Activated T-helper 9 cell treated with anti-CD3 and anti-CD28 coated beads, Interleukin-2, amount 50 U/mL, for 16 hours (primary cell): ENCODE measurements around the gene ADSL.

Experiments
- DNase-seq: peaks from one replicate; pipeline ENCODE4 v3.0.0-alpha.2; 2020; ENCODE audit warnings: low read depth

The ADSL gene

GRCh38 chr22:40418366-40419201 lies 72.3 kb downstream of the ADSL start:
- DNase-seq: no peak

- DNase-seq: no peak
Measured at GRCh38 chr22:40419718-40420117, 73.4 kb downstream of the ADSL start.

GRCh38 chr22:40420341-40421081 lies 74.2 kb downstream of the ADSL start:
- DNase-seq: no peak

GRCh38 chr22:40421082-40421350 lies 74.7 kb downstream of the ADSL start:
- no peak for DNase-seq

GRCh38 chr22:40421941-40422340 lies 75.6 kb downstream of the ADSL start:
- no peak for DNase-seq

- DNase-seq: no peak
Measured at GRCh38 chr22:40422558-40423309, 76.4 kb downstream of the ADSL start.

GRCh38 chr22:40423310-40423688 lies 77.0 kb downstream of the ADSL start:
- no peak for DNase-seq

GRCh38 chr22:40423882-40424640 lies 77.8 kb downstream of the ADSL start:
- no peak for DNase-seq

- DNase-seq: no peak
Measured at GRCh38 chr22:40425082-40425481, 78.8 kb downstream of the ADSL start.

- no peak for DNase-seq
Measured at GRCh38 chr22:40426594-40427333, 80.5 kb downstream of the ADSL start.

- DNase-seq: no peak
Measured at GRCh38 chr22:40428796-40429195, 82.5 kb downstream of the ADSL start.

- DNase-seq: no peak
Measured at GRCh38 chr22:40429481-40429880, 83.2 kb downstream of the ADSL start.

GRCh38 chr22:40430991-40431390 lies 84.7 kb downstream of the ADSL start:
- no peak for DNase-seq

- DNase-seq: no peak
Measured at GRCh38 chr22:40432157-40432556, 85.9 kb downstream of the ADSL start.

GRCh38 chr22:40432625-40433024 lies 86.3 kb downstream of the ADSL start:
- DNase-seq: no peak

GRCh38 chr22:40433416-40434090 lies 87.3 kb downstream of the ADSL start:
- DNase-seq: no peak

- DNase-seq: no peak
Measured at GRCh38 chr22:40434106-40434505, 87.8 kb downstream of the ADSL start.

- DNase-seq: no peak
Measured at GRCh38 chr22:40434745-40435144, 88.4 kb downstream of the ADSL start.

- no peak for DNase-seq
Measured at GRCh38 chr22:40436505-40437431, 90.5 kb downstream of the ADSL start.
